Esophagus squamous epithelium (tissue), 4 donors: Measurements from ENCODE around the gene AMZ2.

Experiments
- POLR2A ChIP-seq, 4 donors: fragments of 450-650 bp; IDR thresholded peaks; one replicate each; pipeline ENCODE4 v1.6.1; 2017; ENCODE audit warnings: antibody characterized with exemption in 4 of 4, mild to moderate bottlenecking in 4 of 4, moderate library complexity in 3 of 4
- TF ChIP-seq, protein P1 (sequence below), 6 experiments: fragments of 450-650 bp in 4 of 6; fragments of 200-600 bp in 2 of 6; sonication (generic) in 2 of 6; IDR thresholded peaks; one replicate each; pipeline ENCODE4 v1.5.1; 2016 to 2019; ENCODE audit warnings: antibody characterized with exemption in 6 of 6, mild to moderate bottlenecking in 4 of 6, moderate library complexity in 4 of 6

GRCh38 chr17:68204736-68205135 lies 43.1 kb upstream of the AMZ2 start:
- TF ChIP-seq, protein P1, sequence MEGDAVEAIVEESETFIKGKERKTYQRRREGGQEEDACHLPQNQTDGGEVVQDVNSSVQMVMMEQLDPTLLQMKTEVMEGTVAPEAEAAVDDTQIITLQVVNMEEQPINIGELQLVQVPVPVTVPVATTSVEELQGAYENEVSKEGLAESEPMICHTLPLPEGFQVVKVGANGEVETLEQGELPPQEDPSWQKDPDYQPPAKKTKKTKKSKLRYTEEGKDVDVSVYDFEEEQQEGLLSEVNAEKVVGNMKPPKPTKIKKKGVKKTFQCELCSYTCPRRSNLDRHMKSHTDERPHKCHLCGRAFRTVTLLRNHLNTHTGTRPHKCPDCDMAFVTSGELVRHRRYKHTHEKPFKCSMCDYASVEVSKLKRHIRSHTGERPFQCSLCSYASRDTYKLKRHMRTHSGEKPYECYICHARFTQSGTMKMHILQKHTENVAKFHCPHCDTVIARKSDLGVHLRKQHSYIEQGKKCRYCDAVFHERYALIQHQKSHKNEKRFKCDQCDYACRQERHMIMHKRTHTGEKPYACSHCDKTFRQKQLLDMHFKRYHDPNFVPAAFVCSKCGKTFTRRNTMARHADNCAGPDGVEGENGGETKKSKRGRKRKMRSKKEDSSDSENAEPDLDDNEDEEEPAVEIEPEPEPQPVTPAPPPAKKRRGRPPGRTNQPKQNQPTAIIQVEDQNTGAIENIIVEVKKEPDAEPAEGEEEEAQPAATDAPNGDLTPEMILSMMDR (IDR thresholded peaks at IDR 0.05), result no peak
- no peak for TF ChIP-seq POLR2A (IDR thresholded peaks at IDR 0.05)
